Measurements from ENCODE around the gene ITIH4. TPM values are rescaled to one million over a fixed set of nuclear protein-coding genes. Genes with fewer than 3 reads are reported as not detected.

The ITIH4 gene
- polyA plus RNA-seq, 1 of the 3 experiments (the other 2 are of a cell fraction), result 2.0 TPM

- no peak overlapping the region for H3K4me3 ChIP-seq (ENCODE audit: low read depth in 2 of 2, low read length in 1 of 2)
- H3K9me3 ChIP-seq, result no peaks in the 10 kb centered on the region
- CTCF ChIA-PET, result interaction anchor here (1.8 kb wide), 1 partner anchor 28 kb away, joined by 5 read pairs; no protein-coding TSS in a partner anchor
- H2AFZ ChIP-seq (ENCODE audit: low read depth), result no peak overlapping the region
- no peaks in the 10 kb centered on the region for H3K36me3 ChIP-seq (replicated peaks in 1 of 2; ENCODE audit: control insufficient read depth in 1 of 2, insufficient read depth in 2 of 2, low read length in 1 of 2)
- WGBS (ENCODE audit: low lambda C conversion rate), result 91% methylated on average over 10 of the region's 10 CpGs
- no peaks in the 10 kb centered on the region for H3K9me2 ChIP-seq
- H3K27ac ChIP-seq (ENCODE audit: low read depth in 2 of 2, low read length in 1 of 2), result no peak overlapping the region
- no peaks in the 10 kb centered on the region for H4K20me1 ChIP-seq (ENCODE audit: insufficient read depth)
- no peaks in the 10 kb centered on the region; a peak in 1 of 4 replicates for H3K4me1 ChIP-seq (ENCODE audit: control insufficient read depth in 1 of 2, insufficient read depth in 2 of 2, low read depth in 1 of 2, low read length in 1 of 2)
- no peak for TF ChIP-seq GATA2 (CRISPR knock-in tag; IDR thresholded peaks at IDR 0.05)
- no peak for TF ChIP-seq TCF12 (IDR thresholded peaks at IDR 0.05)
- TF ChIP-seq IRF3 (IDR thresholded peaks at IDR 0.05; ENCODE audit: low read depth, low read length), result no peak
- no peak for DNase-seq
- H3K4me2 ChIP-seq, result no peak overlapping the region
- no peak overlapping the region for H3K9ac ChIP-seq
- POLR2A ChIA-PET, result no interaction called here
- H3K27me3 ChIP-seq (ENCODE audit: insufficient read depth), result no peaks in the 10 kb centered on the region
- no peaks in the 10 kb centered on the region for H3K79me2 ChIP-seq (ENCODE audit: insufficient read depth)
- no peaks in the 10 kb centered on the region for H3F3A ChIP-seq (replicated peaks; ENCODE audit: insufficient read depth)
Observed at GRCh38 chr3:52817221-52817620, 13.3 kb downstream of the ITIH4 start.

DNA sequence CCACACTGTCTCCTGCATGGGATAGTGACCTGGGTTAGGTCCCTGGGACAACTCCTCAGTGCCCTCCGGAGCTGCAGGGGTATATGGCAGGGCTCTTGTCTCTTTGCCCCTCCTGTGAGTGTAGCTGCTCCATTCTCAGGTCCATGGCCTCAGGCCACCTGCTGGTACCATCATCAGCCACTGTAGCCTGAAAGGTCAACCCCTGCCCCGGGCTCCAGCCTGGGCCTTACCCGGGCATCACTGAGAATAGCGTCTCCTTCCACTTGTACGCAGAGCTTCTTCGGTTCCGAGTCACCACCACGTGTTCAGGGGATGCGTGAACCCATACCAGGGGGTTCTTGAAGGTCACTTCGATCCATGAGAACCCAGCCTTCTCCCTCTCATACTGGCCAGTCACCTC lies 13.8 kb downstream of the ITIH4 start:
- TF ChIP-seq RXRA (IDR thresholded peaks at IDR 0.05; ENCODE audit: borderline replicate concordance, low read depth) (no peak), NFIC (IDR thresholded peaks at IDR 0.05; ENCODE audit: borderline replicate concordance) (no peak), FOXJ3 (CRISPR knock-in tag; IDR thresholded peaks at IDR 0.05) (no peak), TEAD4 (IDR thresholded peaks at IDR 0.05; ENCODE audit: borderline replicate concordance, insufficient read depth) (no peak), RFX5 (IDR thresholded peaks at IDR 0.05; ENCODE audit: low read length) (no peak), TAF1 (IDR thresholded peaks at IDR 0.05; ENCODE audit: borderline replicate concordance, low read depth, low read length) (no peak), USF2 (IDR thresholded peaks at IDR 0.05; ENCODE audit: borderline replicate concordance, low read depth, low read length) (no peak), MXI1 (IDR thresholded peaks at IDR 0.05; ENCODE audit: low read depth, low read length) (no peak)
- TF ChIP-seq, protein P1, sequence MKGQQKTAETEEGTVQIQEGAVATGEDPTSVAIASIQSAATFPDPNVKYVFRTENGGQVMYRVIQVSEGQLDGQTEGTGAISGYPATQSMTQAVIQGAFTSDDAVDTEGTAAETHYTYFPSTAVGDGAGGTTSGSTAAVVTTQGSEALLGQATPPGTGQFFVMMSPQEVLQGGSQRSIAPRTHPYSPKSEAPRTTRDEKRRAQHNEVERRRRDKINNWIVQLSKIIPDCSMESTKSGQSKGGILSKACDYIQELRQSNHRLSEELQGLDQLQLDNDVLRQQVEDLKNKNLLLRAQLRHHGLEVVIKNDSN (IDR thresholded peaks at IDR 0.05; ENCODE audit: borderline replicate concordance, low read depth), result no peak
- no peaks in the 10 kb centered on the region for H3K36me3 ChIP-seq (replicated peaks in 1 of 2; ENCODE audit: control insufficient read depth in 1 of 2, insufficient read depth in 2 of 2, low read length in 1 of 2)
- ChIA-PET POLR2A (no interaction called here), CTCF (interaction anchor here (1.8 kb wide), 1 partner anchor 29 kb away, joined by 5 read pairs; no protein-coding TSS in a partner anchor)
- H3K4me3 ChIP-seq (ENCODE audit: low read depth in 2 of 2, low read length in 1 of 2), result no peak overlapping the region
- no peaks in the 10 kb centered on the region for H4K20me1 ChIP-seq (ENCODE audit: insufficient read depth)
- H3K4me1 ChIP-seq (ENCODE audit: control insufficient read depth in 1 of 2, insufficient read depth in 2 of 2, low read depth in 1 of 2, low read length in 1 of 2), result no peaks in the 10 kb centered on the region; a peak in 1 of 4 replicates
- H3K27ac ChIP-seq (ENCODE audit: low read depth in 2 of 2, low read length in 1 of 2), result no peak overlapping the region
- no peak overlapping the region for H3K9ac ChIP-seq
- no peaks in the 10 kb centered on the region for H3K9me3 ChIP-seq
- no peak overlapping the region for H2AFZ ChIP-seq (ENCODE audit: low read depth)
- no peak for DNase-seq
- 84% methylated on average over 7 of the region's 10 CpGs for WGBS (ENCODE audit: low lambda C conversion rate)
- H3K27me3 ChIP-seq (ENCODE audit: insufficient read depth), result no peaks in the 10 kb centered on the region
- no peak overlapping the region for H3K4me2 ChIP-seq
- H3K9me2 ChIP-seq, result no peaks in the 10 kb centered on the region
- no peaks in the 10 kb centered on the region for H3F3A ChIP-seq (replicated peaks; ENCODE audit: insufficient read depth)
- no peaks in the 10 kb centered on the region for H3K79me2 ChIP-seq (ENCODE audit: insufficient read depth)

Measured in SK-N-SH (cell line).